NCI-H146 (cell line): Measurements from ENCODE around the gene CRTAC1.
"Not testable (repeated sequence)": the region's sequence is repeated elsewhere in the genome, so short reads cannot be mapped to it uniquely, and the experiment has no call there.

ENCODE experiments used
- DNase-seq: peaks from one replicate; lab custom pipeline; 2025; lab: John Stamatoyannopoulos, UW

CRTAC1 gene

DNA sequence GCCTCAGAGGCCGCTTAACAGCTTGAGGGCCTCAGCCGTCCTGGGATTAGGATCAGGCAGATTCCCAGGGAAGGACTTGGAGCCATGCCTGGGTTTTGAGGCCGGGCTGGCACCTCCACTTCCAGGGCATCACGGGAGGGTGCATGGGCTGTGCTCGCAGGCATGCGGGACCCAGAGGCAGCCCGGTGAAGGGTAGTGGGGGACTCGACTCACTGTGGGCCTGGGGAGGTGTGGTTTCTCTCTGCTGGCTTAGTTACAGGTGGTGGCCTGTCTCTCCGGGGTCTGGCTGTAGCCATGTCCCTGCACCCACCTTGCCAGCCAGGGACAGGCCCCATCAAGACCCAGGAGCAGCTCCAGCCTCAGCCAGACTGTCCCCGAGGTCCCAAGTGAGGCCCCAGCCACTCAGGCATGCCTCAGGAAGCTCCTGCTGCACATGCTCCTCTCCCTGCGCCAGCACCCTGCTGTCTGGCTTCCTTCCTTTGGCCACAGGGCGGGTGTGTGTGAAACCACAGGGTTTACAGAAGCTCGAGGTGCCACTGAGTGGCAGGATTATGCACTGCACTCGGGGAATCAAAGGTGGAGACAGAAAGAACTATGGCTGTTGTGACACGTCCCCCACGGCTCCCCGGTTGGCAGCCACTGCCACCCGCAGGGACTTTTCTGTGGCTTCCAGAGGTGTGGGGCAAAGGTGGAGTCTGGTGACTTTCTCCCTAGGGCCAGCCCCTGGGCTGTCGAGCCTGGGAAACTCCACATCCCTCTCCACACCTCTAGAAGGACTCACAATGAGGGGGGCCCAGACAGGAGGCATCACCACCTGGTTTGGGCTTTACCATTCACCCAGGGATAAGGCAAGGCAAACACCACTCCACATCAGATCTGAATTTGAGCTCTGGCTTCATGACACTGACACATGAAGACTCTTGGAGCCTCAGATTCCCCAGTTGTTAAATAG lies 161.1 kb downstream of the CRTAC1 start:
- DNase-seq, result peak; percentile 93

DNA sequence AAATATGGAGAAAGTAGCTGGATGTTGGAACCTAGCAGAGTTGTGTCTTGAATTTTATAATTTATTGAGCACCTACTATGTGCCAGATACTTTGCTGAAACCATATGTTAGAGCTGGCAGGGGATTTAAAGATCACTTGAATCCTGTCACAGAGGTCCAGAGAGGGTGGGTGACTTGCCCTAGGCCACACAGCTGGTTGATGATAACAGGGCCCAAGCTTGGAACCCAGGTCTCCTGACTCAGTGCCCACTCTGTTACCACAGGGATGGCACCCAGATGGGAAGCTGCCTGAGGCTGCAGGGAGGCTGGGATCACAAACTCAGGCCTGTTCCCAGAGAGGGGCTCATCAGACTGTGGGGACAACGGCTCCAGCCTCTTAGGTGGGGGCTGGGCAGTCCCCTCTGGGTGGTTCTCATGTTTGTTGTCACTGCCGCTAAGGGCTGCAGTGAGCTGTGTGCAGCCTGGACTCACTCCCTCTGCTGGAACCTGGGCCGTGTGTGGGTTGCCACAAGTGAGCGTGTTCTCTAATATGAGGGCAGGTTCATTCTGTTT lies 162.2 kb downstream of the CRTAC1 start:
- no peak for DNase-seq

DNA sequence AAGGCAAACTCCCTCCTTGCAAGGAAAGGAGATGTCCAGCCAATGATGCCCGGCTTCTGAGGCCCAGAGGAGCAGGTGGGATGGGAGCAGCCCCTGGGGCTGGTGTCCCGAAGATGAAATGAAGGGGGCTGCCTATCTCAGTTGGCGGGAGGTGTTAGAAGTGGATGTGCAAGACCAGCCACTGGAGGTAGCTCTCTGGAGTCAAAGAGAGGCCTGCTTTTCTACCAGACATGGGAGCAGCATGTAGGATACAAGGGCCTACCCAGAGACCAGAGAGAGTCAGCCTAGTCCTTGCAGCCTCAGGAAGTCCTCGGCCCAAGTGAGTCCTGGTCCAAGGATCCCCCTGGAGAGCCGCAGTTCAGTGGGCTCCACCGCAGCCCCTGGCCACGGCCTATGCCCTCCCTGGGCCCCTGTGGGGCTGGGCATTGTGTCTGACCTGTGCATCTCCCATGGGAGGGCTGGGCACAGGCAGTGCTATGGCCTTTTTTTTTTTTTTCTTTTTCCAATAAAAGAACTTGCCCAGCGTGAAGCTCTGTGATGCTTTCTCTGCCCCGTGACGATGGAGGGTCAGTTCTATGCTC lies 163.1 kb downstream of the CRTAC1 start:
- DNase-seq, result no peak

DNA sequence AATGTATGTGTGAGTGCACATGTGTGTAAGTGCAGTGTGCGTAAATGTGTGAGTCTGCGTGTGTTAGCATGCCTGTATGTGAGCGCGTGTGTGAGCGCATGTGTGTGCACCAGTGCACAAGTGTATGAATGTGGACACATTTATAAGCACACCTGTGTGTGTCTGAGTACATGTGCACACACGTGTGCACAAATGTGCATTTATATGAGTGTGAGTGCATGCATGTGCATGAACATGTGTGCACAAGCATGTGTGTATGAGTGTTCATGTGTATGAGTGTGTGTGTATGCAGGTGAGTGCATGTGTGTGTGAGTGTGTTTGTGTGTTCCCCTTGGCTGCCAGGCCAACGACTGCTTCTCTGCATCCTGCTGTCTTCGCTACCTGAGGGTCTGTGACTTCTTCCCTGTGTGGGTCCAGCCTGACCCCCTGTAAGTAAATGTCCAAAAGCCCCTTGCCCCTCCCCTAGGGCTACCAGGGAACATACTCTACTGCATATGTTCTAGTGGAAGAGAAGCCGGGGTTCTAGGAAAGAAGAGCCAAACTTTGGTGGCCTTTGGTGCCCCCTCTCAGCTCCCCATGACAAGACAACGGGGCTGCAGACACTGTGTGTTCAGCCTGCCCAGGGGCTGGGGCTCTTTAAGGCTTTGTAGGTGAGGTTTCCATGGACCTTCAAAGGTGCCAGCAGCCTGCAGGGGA lies 163.7 kb downstream of the CRTAC1 start:
- no peak for DNase-seq

DNA sequence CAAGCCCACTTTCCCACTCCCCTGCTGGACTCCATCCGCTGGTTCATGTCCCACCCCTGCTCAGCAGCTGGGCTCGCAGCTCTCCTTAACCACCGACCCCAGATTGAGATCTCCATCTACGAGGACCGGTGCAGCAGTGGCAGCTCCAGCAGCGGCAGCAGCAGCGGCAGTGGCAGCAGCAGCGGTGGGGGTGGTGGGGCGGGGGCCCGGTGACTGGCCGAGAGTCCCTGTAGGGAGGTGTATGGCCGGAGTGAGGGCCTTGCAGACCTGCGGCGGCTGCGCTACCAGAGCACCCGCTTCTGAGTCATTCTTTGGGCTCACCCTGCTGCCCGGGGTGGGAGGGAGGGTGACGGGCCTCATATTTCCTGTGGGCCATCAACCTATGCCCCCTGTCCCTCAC lies 164.9 kb downstream of the CRTAC1 start:
- DNase-seq, result no peak

DNA sequence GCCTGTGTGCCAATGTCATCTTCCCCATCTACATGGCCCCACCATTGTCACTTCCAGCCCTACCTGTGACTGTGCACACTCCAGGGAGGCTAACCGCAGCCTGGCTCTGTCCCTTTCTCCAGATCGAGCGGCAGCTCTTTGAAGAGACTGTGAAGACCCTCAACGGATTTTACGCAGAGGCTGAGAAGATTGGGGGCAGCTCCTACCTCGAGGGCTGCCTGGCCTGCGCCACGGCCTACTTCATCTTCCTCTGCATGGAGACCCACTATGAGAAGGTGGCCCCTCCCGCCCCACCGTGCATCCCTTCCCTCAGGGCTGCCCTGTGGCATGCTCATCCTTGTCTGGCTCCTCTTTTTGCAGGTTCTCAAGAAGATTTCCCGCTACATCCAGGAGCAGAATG lies 166.6 kb downstream of the CRTAC1 start:
- DNase-seq, result no peak

DNA sequence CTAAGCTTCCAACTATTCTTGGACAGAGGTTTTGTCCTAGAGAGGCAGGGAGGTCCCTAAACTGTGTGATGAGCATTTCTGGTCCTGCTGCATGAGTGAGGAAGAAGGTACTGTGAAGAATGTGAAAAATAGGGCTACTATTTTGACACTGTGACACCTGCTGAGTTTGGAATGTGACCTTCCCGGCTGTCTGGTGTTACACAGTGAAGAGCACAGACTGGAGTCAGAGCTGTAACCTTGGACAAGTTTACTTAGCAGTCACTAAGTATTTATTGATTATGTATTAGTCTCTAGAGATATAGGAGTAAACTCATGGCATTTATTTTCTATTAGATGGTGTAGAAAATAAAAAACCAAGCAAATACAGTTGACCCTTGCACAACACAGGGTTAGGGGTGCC lies 168.5 kb downstream of the CRTAC1 start:
- DNase-seq, result peak; percentile 18

DNA sequence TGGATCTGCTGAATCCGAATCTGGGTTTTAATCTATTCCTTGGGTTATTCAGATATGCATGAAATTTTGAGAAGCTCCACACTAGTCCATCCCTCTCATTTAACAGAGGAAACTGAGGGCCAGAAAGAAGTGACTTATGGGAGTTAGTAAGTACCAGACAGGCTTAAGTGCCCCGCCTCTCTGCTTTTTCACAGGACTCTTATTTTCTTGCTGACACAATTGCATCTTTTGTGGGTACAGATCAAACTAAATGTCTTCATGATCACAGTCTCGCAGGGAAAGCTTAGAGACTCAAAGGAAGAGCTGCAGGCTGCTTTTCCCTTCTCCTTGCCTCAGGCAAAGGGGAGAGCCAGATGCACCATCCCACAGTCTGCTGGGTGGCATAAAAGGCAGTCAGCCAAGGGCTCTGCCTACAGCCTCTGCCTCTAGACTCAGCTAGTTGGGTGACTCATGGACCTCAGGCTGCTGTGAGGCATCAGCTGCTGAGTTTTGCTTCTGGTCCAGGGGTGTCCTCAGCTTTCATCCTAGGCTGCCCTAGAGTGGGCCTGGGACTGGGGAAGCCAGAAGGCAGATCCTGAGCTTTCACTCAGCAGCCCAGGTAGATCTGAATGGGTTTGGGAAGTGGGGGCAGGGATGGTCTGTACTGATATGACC lies 169.2 kb downstream of the CRTAC1 start:
- DNase-seq, result no peak

DNA sequence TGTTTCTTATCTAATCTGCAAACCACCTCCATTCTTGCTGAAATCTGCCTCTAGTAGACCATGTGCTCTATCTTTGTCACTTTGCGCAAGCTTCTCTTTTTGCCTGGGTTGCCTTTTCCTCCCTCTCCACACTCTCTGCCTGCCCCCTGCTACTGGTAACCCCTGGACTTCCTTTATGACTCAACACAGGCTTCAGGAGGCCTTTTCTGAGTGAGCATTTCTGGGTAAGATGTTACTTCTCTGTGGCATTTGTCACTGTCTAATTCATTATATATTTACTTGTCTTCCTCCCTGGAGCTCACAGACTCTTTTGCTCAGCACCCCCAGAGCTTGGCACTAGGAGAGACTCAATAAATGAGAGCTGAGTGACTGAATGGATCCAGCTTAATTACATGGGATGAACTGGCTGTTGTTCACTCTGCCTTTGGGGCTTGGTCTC lies 172.4 kb downstream of the CRTAC1 start:
- no peak for DNase-seq

DNA sequence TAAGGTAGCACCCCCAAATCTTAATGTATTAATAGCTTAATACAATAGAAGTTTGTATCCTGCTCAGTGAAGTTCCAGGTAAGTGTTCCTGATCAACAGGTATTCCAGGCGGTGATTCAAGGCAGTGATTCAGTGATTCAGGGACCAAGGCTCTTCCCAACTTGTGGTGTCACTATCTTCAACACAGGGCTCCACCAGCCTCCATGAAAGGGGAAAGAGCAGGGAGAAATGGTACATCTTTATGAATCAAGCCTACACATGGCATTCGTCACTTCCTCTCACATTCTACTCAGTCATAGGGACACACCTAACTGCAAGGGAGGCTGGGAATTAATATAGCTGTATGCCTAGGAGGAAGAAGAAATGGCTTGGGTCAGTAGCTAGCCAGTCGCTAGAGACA lies 175.7 kb downstream of the CRTAC1 start:
- no peak for DNase-seq

DNA sequence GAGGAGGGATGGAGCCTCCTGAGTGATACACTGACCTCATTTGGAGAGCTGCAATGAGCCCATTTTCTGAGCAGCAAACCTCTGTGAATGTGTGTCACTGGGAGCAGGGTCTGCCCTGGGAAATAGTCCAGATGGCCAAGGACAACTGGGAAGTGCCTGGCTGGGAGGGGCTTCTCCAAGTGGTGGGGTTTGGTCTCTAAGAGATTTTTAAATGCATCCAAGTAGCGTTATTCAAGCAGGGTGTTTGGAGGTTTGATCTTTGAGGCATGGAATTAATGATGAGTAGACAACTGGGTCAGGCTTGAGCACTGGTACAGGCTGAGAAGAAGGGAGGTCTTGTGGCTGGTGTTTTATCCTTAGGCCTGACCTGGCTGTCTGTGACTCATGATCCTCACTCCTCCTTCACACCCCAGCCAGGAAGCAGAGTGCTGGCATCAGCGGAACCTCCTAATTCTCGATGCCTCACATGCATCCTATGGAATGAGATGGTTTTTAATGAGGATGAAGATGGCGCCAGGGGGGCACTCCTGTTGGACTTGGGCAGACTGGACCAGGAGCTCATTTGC lies 177.5 kb downstream of the CRTAC1 start:
- no peak for DNase-seq

DNA sequence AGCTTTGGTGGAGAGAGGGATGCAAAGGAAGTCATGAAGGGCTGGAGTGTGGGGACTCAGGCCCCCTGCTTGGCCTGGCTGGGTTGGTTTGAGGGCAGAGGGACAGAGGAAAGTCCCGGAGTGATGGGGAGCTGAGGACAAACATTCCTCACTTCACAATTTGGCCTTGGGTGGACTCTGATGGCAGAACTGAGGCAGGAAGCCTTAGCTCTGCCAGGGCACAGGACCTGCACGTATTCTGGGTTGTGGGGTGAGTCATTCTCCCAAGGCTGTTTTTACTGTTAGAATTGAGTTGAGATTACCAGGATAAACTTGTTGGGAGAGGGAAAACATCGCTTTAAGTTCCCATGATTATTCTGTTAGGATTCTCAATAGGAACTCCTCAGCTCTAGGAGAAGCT lies 178.1 kb downstream of the CRTAC1 start:
- DNase-seq, result no peak

DNA sequence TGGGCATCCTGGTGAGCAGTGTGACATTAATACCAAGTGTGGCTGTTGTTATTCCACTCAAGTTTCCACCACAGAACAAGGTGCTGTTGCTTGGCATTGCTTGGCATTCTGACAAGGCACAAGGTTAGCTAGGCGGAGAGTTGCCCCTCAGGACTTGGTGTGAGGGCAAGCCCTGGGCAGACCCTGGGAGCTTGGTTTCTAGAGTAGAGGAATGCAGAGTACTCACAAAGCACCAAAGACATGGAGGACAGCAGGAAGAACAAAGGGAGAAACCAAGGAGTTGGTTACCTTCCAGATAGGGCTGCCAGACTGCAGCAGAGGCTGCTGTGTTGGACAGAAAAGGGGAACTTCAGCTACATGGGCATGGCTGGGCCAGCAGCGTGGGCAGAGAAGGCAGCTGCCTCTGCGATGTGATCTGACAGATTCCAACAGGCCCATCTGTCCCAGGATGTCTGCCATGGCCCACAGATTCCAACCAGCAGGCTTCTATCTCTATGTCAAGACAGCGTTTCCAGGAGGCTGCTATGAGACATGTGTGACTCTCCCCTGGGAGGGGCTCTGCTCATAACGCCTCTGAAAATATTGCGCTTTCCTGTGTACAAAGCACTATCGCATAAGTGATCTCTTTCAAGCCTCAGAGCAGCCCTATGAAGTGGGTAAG lies 178.9 kb downstream of the CRTAC1 start:
- no peak for DNase-seq

DNA sequence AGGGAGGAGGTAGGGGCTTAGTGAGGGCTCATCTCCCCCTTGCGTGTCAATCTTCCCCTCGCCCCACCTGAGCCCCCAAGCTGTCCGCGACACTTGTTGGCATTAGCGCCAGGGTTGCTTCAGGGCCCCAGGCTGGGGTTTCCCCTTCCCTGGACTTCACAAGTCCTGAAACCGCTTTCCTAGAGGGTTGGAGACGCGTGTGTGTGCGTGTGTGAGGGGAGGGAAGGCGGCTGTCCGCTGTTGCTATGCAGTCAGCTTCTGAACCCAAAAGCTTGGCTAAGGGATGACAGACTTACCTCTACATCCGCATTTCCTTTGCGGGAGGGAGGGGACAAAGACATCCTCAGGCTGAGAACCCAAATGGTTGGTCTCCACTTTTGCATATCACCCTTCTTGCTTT lies 180.0 kb downstream of the CRTAC1 start:
- DNase-seq, result peak; percentile 46

DNA sequence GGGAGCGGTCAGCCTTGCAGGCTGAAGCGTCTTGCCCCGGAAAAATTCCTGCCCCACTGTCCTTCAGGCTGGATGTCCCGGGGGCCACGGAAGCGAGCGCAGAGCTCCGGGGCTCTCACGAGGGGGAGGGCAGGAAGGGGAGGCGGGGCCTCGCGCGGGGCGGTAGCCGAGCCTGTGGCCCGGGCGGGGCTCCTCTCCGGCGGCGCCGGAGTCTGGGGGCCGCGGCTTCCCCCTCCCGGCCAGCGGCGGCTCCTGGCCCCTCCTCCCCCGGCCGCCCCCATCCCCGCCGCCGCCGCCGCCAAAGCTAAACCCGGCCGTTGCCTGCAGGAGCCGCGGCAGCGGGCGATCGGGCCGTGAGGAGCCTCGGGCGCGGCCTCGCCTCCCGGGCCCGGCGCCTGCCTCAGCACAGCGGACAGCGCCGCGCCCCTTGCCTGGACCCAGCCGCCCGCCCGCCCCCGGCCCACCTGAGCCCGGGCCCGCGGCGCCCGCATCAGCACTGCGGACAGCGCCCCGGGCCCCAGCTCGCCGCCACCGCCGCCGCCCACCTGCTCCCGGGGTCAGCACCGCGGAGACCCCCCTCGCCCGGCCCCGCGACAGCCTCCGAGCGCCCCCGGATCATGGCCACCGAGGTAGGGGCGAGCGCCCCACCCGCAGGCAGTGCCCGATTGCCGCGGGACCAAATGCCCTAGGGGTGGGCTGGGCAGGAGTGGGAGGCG lies 180.6 kb downstream of the CRTAC1 start, which contains the start of gene GOLGA7B:
GOLGA7B (plus strand) TSS at position 157 of the 716 bp plus-strand sequence; CDS start at position 618, 461 bp downstream.
- DNase-seq, result peak; percentile 79

DNA sequence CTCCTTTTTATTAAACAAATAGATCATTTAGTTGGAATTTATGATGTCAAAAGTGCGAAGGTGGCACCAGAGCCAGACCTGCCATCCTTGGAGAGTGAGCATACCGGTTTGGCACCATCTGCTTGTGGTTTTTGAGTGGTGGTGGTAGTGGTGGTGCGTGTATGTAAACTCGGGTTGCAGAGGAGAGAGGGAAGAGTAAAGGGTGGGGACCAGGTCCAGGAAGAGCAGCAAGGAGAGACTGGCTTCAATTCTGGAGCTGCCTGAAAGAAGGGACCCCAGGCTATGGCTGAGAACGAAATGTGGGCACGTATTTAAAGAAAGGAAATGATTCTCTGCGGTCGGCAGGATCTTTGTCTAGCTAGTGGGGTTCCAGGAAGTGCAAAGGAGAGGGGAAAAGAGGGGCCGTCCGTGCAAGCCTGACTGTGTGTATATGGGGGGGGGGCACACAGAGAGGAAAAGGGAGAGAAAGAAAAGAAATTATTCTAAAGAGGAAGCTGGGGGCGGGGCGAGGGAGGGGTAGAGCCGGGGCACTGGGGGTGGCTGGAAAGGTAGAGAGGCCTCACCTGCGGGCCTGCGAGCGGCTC lies 181.2 kb downstream of the CRTAC1 start:
- peak; percentile 81 for DNase-seq

DNA sequence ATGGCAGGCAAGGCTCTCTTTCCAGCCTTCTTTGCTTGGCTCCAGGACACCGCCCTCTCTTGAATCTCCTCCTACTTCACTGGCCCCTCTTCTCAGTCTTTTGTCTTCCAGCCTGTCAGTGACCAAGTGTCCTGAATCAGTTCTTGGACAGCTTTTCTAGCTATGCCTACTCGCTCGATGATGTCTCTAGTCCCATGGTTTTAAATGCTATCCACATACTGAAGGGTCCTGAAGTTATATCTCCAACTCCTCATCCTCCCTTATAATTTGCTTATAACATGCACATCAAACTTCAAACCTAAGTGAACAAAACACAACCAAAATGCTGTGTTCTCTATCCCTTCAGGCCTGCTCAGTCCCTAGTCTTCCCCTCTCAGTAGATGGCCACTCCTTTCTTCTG lies 185.7 kb downstream of the CRTAC1 start:
- no peak for DNase-seq

DNA sequence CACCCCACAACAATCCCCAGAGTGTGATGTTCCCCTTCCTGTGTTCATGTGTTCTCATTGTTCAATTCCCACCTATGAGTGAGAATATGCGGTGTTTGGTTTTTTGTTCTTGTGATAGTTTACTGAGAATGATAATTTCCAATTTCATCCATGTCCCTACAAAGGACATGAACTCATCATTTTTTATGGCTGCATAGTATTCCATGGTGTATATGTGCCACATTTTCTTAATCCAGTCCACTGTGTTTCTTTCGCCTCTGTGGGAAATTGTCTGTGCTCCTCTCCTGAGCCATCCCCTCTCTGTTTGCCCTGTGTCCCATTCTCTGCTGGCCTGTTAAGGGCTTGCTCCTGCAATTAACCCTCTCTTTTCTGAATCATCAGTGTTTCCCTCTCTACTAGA lies 186.4 kb downstream of the CRTAC1 start:
- DNase-seq, result not testable (repeated sequence)

DNA sequence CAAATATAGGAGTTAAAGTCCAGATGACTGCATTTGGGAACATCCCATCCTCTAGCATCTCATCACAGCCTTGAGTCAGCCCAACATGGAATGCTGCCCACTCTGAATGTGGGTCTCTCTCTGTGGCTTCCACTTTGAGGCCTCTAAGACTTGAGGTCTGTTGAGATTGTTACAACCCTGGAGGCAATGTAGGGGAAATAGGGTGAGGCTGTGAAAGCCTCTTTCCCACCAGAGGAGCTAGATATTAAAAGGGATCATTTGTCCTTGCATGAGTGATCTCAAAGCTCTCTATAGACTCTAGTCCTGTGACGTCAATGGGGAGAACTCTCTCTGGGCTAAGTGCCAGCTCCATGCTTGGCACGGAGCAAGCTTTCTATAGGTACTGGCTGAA lies 187.1 kb downstream of the CRTAC1 start:
- DNase-seq, result no peak
